H1 (cell line): ENCODE measurements around the gene IRX4. TPM values are rescaled to one million over a fixed set of nuclear protein-coding genes. Genes with fewer than 3 reads are reported as not detected.

Source experiments
- CHD7 ChIP-seq: fragments of 300-600 bp; sonication (generic); IDR thresholded peaks from 2 replicates; pipeline ENCODE4 v1.7.1; 2012; ENCODE audit warnings: low read length, moderate library complexity, mild to moderate bottlenecking, inconsistent platforms; ENCODE audit not compliant: insufficient replicate concordance
- SIRT6 ChIP-seq: IDR thresholded peaks from one replicate; pipeline ENCODE4 v1.7.1; 2012; ENCODE audit warnings: low read length, inconsistent platforms
- polyA plus RNA-seq, 7 experiments: library from polyadenylated mRNA; depleted of rRNA in 3 of 7; stranded (reverse) in 5 of 7; unstranded in 2 of 7; fragments of >200 nt in 5 of 7; fragments of 200-250 nt in 2 of 7; gene quantifications; 1 replicate in 5 of 7; 2 replicates in 1 of 7; 4 replicates in 1 of 7; pipeline versions ENCODE4 v1.2.1 to v1.2.3, GENCODE V29; 2011 to 2013; ENCODE audit warnings: missing spikeins in 2 of 7, mixed read lengths in 2 of 7
- total RNA-seq: library from RNA; stranded (reverse); fragmentation: NEBNext Ultra II Directional; extraction: Animal tissue kit (Norgen Biotek cat#: 25700); gene quantifications from 2 replicates; pipeline ENCODE4 v1.2.1, GENCODE V29; 2021

IRX4 gene
- total and polyA plus RNA-seq, 2 of the 8 experiments (the other 6 are each of a cell fraction or from before 2014, with no cell fraction given), result 0.45 to 1.2 TPM

DNA sequence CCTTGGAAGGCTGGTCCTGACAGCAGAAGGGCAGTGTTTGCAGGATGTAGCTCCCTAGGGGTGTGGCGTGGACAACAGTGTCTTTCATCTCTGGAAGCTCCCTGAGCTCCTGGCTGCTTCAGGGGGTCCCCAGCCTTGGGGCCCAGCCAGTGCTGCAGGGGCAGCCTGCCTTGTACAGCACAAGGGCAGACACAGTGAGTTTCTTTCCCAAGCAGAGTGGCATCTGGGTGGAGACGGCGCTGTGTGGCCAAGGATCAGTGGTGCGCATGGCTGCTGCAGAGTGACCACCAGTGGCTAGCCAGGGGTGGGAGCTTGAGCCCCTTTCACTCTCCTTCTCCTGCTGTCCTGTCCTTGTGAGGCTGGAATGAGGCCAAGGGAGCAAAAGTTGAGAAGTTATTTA is 7.6 kb upstream of the IRX4 start (continued):
- no peak for TF ChIP-seq CHD7
- no peak for TF ChIP-seq SIRT6
